Suprapubic skin (tissue), 4 donors: ENCODE measurements around the gene RPS3A. TPM values are rescaled to one million over a fixed set of nuclear protein-coding genes. Genes with fewer than 3 reads are reported as not detected.
"Not testable (repeated sequence)": the region's sequence is repeated elsewhere in the genome, so short reads cannot be mapped to it uniquely, and the experiment has no call there.

Experiments used
- DNase-seq, 2 donors: peaks; one replicate each; pipeline ENCODE4 v3.0.0-alpha.2; 2019; ENCODE audit warnings: low spot score in 2 of 2
- H3K27ac ChIP-seq: fragments of 200-600 bp; sonication (generic); one replicate; pipeline ENCODE4 v1.5.1; 2019
- H3K27me3 ChIP-seq: fragments of 200-600 bp; sonication (generic); one replicate; pipeline ENCODE4 v1.5.1; 2019
- H3K36me3 ChIP-seq: fragments of 200-600 bp; sonication (generic); one replicate; pipeline ENCODE4 v1.5.1; 2019
- H3K4me1 ChIP-seq: fragments of 200-600 bp; sonication (generic); one replicate; pipeline ENCODE4 v1.5.1; 2019
- H3K4me3 ChIP-seq: fragments of 200-600 bp; sonication (generic); one replicate; pipeline ENCODE4 v1.5.1; 2019; ENCODE audit warnings: mild to moderate bottlenecking
- H3K9me3 ChIP-seq: fragments of 200-600 bp; sonication (generic); one replicate; pipeline ENCODE4 v1.5.1; 2019
- CTCF ChIP-seq, 2 donors: fragments of 200-600 bp in 1 of 2; fragments of 450-650 bp in 1 of 2; sonication (generic) in 1 of 2; IDR thresholded peaks; one replicate each; pipeline ENCODE4 v1.5.1; 2016 to 2019; ENCODE audit warnings: antibody characterized with exemption in 2 of 2, mild to moderate bottlenecking in 1 of 2, moderate library complexity in 1 of 2
- EP300 ChIP-seq: sonication (generic); formaldehyde crosslinking; IDR thresholded peaks from one replicate; pipeline ENCODE4 v1.6.1; 2017; ENCODE audit warnings: antibody characterized with exemption
- POLR2A ChIP-seq, 2 donors: fragments of 450-650 bp; IDR thresholded peaks; one replicate each; pipeline ENCODE4 v1.6.1; 2017; ENCODE audit warnings: antibody characterized with exemption in 2 of 2, mild to moderate bottlenecking in 2 of 2, moderate library complexity in 2 of 2
- POLR2AphosphoS5 ChIP-seq, 3 donors: sonication (generic); formaldehyde crosslinking; IDR thresholded peaks; one replicate each; pipeline ENCODE4 v1.6.1; 2017; ENCODE audit warnings: antibody characterized with exemption in 3 of 3
- WGBS: methylation state at CpG from one replicate; pipeline ENCODE4 v1.1.5; 2018; 5-methylcytosine and 5-hydroxymethylcytosine counted together
- total RNA-seq, 4 donors: library from RNA; depleted of rRNA; stranded (reverse); fragments of >200 nt; gene quantifications; one replicate each; pipeline ENCODE4 v1.1.0, GENCODE V29; 2016

RPS3A gene
- total RNA-seq, 4 donors from 2014 or later, result 1,929 to 3,582 (median 3,090) TPM

- Histone ChIP-seq H3K4me1 (no peaks in the 10 kb centered on the region), H3K4me3 (no peak overlapping the region), H3K27ac (no peak overlapping the region), H3K36me3 (no peaks in the 10 kb centered on the region), H3K27me3 (no peaks in the 10 kb centered on the region), H3K9me3 (no peaks in the 10 kb centered on the region)
- TF ChIP-seq EP300 (no peak), CTCF (IDR thresholded peaks at IDR 0.05) (no peak), POLR2A (IDR thresholded peaks at IDR 0.05) (no peak), POLR2AphosphoS5 (IDR thresholded peaks at IDR 0.05) (no peak)
- no peak for DNase-seq
These were observed 25.0 kb upstream of the RPS3A start for GRCh38 chr4:151074416-151074916.

DNA sequence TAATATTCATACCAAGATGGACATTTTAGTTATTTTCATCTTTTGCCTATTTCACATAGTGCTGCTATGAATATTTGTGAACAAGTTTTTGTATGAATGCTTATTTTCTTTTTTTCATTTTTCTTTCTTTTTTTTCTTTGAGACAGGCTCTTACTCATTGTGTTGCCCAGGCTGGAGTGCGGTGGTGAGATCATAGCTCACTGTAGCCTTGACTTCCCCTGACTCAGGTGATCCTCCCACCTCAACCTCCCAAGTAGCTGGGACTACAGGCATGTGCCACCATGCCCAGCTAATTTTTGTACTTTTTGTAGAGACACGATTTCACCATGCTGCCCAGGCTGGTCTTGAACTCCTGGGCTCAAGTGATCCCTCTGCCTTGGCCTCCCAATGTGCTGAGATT is 21.4 kb upstream of the RPS3A start:
- not testable (repeated sequence) for H3K9me3 ChIP-seq, DNase-seq, H3K36me3 ChIP-seq, H3K4me3 ChIP-seq, H3K27ac ChIP-seq, H3K4me1 ChIP-seq, H3K27me3 ChIP-seq
- 84% methylated on average over 2 of the region's 2 CpGs for WGBS

DNA sequence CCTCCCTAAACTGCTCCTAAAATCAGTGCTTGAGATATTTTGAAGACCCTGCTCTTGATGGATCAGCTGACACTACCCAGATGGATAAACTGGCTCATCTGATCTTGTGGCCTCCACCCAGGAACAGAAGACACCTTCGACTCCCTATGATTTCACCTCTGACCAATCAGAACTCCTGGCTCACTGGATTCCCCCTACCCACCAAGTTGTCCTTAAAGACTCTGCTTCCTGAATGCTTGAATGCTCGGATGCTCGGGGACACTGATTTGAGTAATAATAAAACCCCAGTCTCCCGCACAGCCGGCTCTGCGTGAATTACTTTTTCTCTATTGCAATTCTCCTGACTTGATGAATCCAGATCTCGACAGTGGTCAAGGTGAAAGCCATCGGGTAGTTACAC is 12.0 kb upstream of the RPS3A start:
- DNase-seq, result no peak
- no peak overlapping the region for H3K27ac ChIP-seq
- 89% methylated on average over 8 of the region's 8 CpGs for WGBS
- TF ChIP-seq POLR2AphosphoS5 (IDR thresholded peaks at IDR 0.05) (no peak), EP300 (no peak), POLR2A (IDR thresholded peaks at IDR 0.05) (no peak), CTCF (IDR thresholded peaks at IDR 0.05) (no peak)
- H3K4me1 ChIP-seq, result no peaks in the 10 kb centered on the region
- H3K36me3 ChIP-seq, result no peaks in the 10 kb centered on the region
- no peaks in the 10 kb centered on the region for H3K9me3 ChIP-seq
- H3K27me3 ChIP-seq, result no peaks in the 10 kb centered on the region
- no peak overlapping the region for H3K4me3 ChIP-seq

DNA sequence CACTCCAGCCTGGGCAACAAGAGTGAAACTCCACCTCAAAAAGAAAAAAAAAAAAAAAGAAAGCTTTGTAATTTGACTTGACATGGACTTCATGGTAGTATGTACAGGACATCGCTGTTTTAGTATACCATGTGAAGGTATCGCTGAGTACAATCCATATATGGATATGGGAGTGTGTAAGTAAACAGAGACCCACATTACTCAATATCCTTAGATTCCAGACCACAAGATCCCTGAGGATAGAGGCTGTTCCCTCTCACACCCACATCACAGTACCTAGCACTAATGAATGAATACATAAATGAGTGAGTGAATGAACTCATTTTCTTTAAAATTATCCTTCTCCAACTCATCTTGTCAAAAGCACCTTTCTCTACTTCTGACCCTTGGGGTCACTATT is 8.4 kb upstream of the RPS3A start:
- TF ChIP-seq POLR2AphosphoS5 (IDR thresholded peaks at IDR 0.05) (no peak), POLR2A (IDR thresholded peaks at IDR 0.05) (no peak), EP300 (no peak), CTCF (IDR thresholded peaks at IDR 0.05) (no peak)
- H3K4me3 ChIP-seq, result no peak overlapping the region
- H3K27me3 ChIP-seq, result no peaks in the 10 kb centered on the region
- H3K27ac ChIP-seq, result no peak overlapping the region
- DNase-seq, result no peak
- WGBS, result 93% methylated on average over 2 of the region's 2 CpGs
- H3K36me3 ChIP-seq, result no peaks in the 10 kb centered on the region
- no peaks in the 10 kb centered on the region for H3K9me3 ChIP-seq
- H3K4me1 ChIP-seq, result no peaks in the 10 kb centered on the region

DNA sequence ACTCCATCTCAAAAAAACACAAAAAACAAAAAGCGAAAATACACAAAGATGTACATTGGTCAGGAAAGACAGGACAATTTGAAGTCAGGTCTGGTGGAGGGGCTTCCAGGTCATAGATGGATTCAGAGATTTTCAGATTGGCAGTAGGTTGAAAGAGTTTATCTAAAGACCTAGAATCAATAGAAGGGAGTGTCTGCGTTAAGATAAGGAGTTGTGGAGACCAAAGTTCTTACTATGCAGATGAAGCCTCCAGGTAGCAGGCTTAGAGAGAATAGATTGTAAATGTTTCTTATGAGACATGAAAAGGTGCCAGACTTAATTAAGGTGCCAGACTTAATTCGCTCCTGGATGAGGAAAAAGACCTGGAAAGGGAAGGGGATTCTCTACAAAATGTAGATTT is 6.9 kb upstream of the RPS3A start:
- DNase-seq, result no peak
- TF ChIP-seq EP300 (no peak), POLR2A (IDR thresholded peaks at IDR 0.05) (no peak), POLR2AphosphoS5 (IDR thresholded peaks at IDR 0.05) (no peak), CTCF (IDR thresholded peaks at IDR 0.05) (no peak)
- WGBS, result 82% methylated on average over 3 of the region's 3 CpGs
- H3K27ac ChIP-seq, result no peak overlapping the region
- no peaks in the 10 kb centered on the region for H3K36me3 ChIP-seq
- H3K27me3 ChIP-seq, result no peaks in the 10 kb centered on the region
- no peaks in the 10 kb centered on the region for H3K4me1 ChIP-seq
- no peak overlapping the region for H3K4me3 ChIP-seq
- H3K9me3 ChIP-seq, result no peaks in the 10 kb centered on the region

DNA sequence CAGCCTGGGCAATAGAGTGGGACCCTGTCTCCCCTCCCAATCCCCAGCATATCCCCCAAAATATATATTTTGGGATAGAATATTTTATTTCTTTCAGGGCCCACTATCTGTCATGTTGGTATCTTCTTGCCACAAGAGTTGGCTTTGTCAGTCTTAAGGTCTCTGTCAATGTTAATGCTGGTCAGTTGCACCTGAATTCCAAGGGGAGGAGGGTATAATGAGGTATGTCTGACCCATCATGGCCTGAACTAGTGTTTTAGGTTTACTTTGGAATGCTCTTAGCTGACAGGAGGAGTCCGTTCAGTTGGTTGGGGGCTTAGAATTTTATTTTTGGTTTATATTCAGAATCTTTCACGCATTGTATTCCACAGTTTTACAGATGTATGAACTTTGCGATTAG is 6.2 kb upstream of the RPS3A start:
- no peaks in the 10 kb centered on the region for H3K27me3 ChIP-seq
- 67% methylated on average over 3 of the region's 3 CpGs for WGBS
- no peak overlapping the region for H3K4me3 ChIP-seq
- no peak for DNase-seq
- no peak overlapping the region for H3K27ac ChIP-seq
- no peaks in the 10 kb centered on the region for H3K4me1 ChIP-seq
- no peaks in the 10 kb centered on the region for H3K36me3 ChIP-seq
- no peaks in the 10 kb centered on the region for H3K9me3 ChIP-seq
- TF ChIP-seq POLR2AphosphoS5 (IDR thresholded peaks at IDR 0.05) (no peak), EP300 (no peak), POLR2A (IDR thresholded peaks at IDR 0.05) (no peak), CTCF (IDR thresholded peaks at IDR 0.05) (no peak)
